ENCODE results near the gene OR10G3. TPM values are rescaled to one million over a fixed set of nuclear protein-coding genes. Genes with fewer than 3 reads are reported as not detected.

OR10G3 gene
- total and polyA plus RNA-seq, 2 of the 4 experiments (the other 2 are of a cell fraction), result not detected

GRCh38 chr14:21612324-21612723 is 32.4 kb upstream of the OR10G3 start:
- Histone ChIP-seq H2AFZ (replicated peaks; ENCODE audit: low read length, poor library complexity) (no peak overlapping the region), H3K79me1 (ENCODE audit: low read depth in 1 of 2, low read length in 2 of 2) (no peaks in the 10 kb centered on the region), H3K36me3 (ENCODE audit: control insufficient read depth, insufficient read depth, low read length) (no peaks in the 10 kb centered on the region), H4K20me1 (ENCODE audit: insufficient read depth, low read length) (no peaks in the 10 kb centered on the region), H2AK5ac (ENCODE audit: low read depth, low read length) (no peak overlapping the region), H2BK5ac (ENCODE audit: low read depth, low read length, poor library complexity, severe bottlenecking) (no peak overlapping the region), H3K9me1 (ENCODE audit: insufficient read depth, low read length) (no peaks in the 10 kb centered on the region), H3K4me3 (ENCODE audit: insufficient read depth, low read depth, low read length) (no peak overlapping the region), H3K18ac (ENCODE audit: low read depth, low read length) (no peak overlapping the region), H3K27me3 (ENCODE audit: control insufficient read depth, insufficient read depth, low read length) (no peaks in the 10 kb centered on the region; the same call in 1 of the 2 replicates), H3K4me2 (ENCODE audit: low read depth, low read length) (no peak overlapping the region), H2AK9ac (replicated peaks; ENCODE audit: low read depth, low read length, poor library complexity) (no peak overlapping the region), H3K27ac (ENCODE audit: insufficient read depth, low read length) (no peak overlapping the region), H3K23ac (ENCODE audit: low read depth, low read length) (no peak overlapping the region), H3K4ac (ENCODE audit: low read depth, low read length) (no peak overlapping the region), H2BK20ac (ENCODE audit: low read depth, low read length) (no peak overlapping the region), H3K14ac (replicated peaks; ENCODE audit: low read depth, low read length) (no peak overlapping the region), H4K5ac (ENCODE audit: low read depth, low read length) (no peak overlapping the region), H3K9me3 (ENCODE audit: control insufficient read depth, insufficient read depth, low read length) (no peaks in the 10 kb centered on the region), H4K91ac (ENCODE audit: insufficient read depth, low read depth, low read length) (no peak overlapping the region), H2BK120ac (ENCODE audit: low read depth, low read length) (no peak overlapping the region), H3K4me1 (ENCODE audit: control insufficient read depth, insufficient read depth, low read length) (no peaks in the 10 kb centered on the region), H3K56ac (ENCODE audit: extremely low read depth, insufficient read depth, low read length) (no peak overlapping the region), H2BK15ac (ENCODE audit: low read depth, low read length) (no peak overlapping the region), H4K8ac (ENCODE audit: low read depth in 2 of 2, low read length in 2 of 2) (no peak overlapping the region), H3K9ac (ENCODE audit: low read depth, low read length) (no peak overlapping the region)
- ChIA-PET POLR2A (ENCODE audit: unreplicated experiment) (no interaction called here), CTCF (no interaction called here)
- no CpG with 5 or more reads among the region's 6 CpGs for whole genome bisulfite sequencing, 2 experiments (ENCODE audit: extremely low coverage in 2 of 2, insufficient read length in 1 of 2)
- dilution Hi-C loops (cut with HindIII; ENCODE audit: low sequenced_read_pairs, unreplicated experiment) (no loop called here), intact Hi-C loops (cut with micrococcal nuclease) (no loop called here), in situ Hi-C loops (cut with MboI; ENCODE audit: low sequenced_read_pairs) (no loop called here)
- BruUV-seq (replicated peaks), result no TSS peak
- ATAC-seq (ENCODE audit: low read depth) (no peak), DNase-seq (no peak)
- TF ChIP-seq CTCF (conservative IDR thresholded peaks at IDR 0.05; ENCODE audit: low read depth, low read length), result no peak
- no peak for TF ChIP-seq RAD21 (IDR thresholded peaks at IDR 0.05; ENCODE audit: low read length)
- no peak for TF ChIP-seq RCOR1 (IDR thresholded peaks at IDR 0.05; ENCODE audit: insufficient replicate concordance, low read length)
- no peak for TF ChIP-seq MAFK (IDR thresholded peaks at IDR 0.05; ENCODE audit: low read depth, low read length)
- TF ChIP-seq NFE2L2 (IDR thresholded peaks at IDR 0.05; ENCODE audit: low read depth, low read length), result no peak
- TF ChIP-seq BHLHE40 (IDR thresholded peaks at IDR 0.05; ENCODE audit: low read depth, low read length), result no peak
- no peak for TF ChIP-seq USF2 (IDR thresholded peaks at IDR 0.05; ENCODE audit: low read depth, low read length)
- no peak for TF ChIP-seq CEBPB (IDR thresholded peaks at IDR 0.05; ENCODE audit: low read depth, low read length)
- no peak for TF ChIP-seq RFX5 (IDR thresholded peaks at IDR 0.05; ENCODE audit: low read depth, low read length)
- no peak for TF ChIP-seq CHD1 (IDR thresholded peaks at IDR 0.05; ENCODE audit: low read depth, low read length)
- no peak for TF ChIP-seq ELK1 (IDR thresholded peaks at IDR 0.05; ENCODE audit: borderline replicate concordance, low read depth, low read length)
- TF ChIP-seq SMC3 (IDR thresholded peaks at IDR 0.05; ENCODE audit: low read depth, low read length), result no peak
- TF ChIP-seq MXI1 (IDR thresholded peaks at IDR 0.05; ENCODE audit: borderline replicate concordance, low read depth, low read length), result no peak
- TF ChIP-seq MAZ (IDR thresholded peaks at IDR 0.05; ENCODE audit: borderline replicate concordance, low read depth, low read length), result no peak
- TF ChIP-seq FOS (IDR thresholded peaks at IDR 0.05; ENCODE audit: low read depth, low read length), result no peak
- TF ChIP-seq POLR2A (IDR thresholded peaks at IDR 0.05; ENCODE audit: low read depth, low read length), result no peak
